PC-9 (cell line): ENCODE data around the gene DNAJC5. TPM values are rescaled to one million over a fixed set of nuclear protein-coding genes. Genes with fewer than 3 reads are reported as not detected.

Source experiments
- BruUV-seq: library from RNA; stranded (reverse); fragments of 400-500 nt; replicated peaks from 2 replicates; lab custom pipeline; 2021; lab: Mats Ljungman, UMichigan
- CTCF ChIA-PET: fragments of 300-600 bp; sonication (Branson Sonifier 250); formaldehyde crosslinking; loops from one replicate; lab custom pipeline; 2022; ENCODE audit warnings: antibody characterized with exemption; lab: Charles Lee
- POLR2A ChIA-PET: fragments of 300-600 bp; sonication (Branson Sonifier 250); formaldehyde crosslinking; loops from one replicate; lab custom pipeline; 2022; ENCODE audit warnings: antibody characterized with exemption; ENCODE audit not compliant: unreplicated experiment; lab: Charles Lee
- DNase-seq, 2 experiments: peaks; one replicate each; pipeline versions ENCODE4 v3.0.0 to v3.0.0-alpha.2; 2015 to 2022; ENCODE audit warnings: mixed read lengths in 1 of 2
- H2AFZ ChIP-seq: fragments of 200-600 bp; sonication (generic); 2 replicates; pipeline ENCODE4 v1.8.1; 2017; ENCODE audit warnings: antibody characterized with exemption
- H3F3A ChIP-seq: fragments of 200-600 bp; sonication (generic); 2 replicates; pipeline ENCODE4 v1.8.1; 2017; ENCODE audit warnings: antibody characterized with exemption, mild to moderate bottlenecking, low read depth; ENCODE audit not compliant: insufficient read depth
- H3K27ac ChIP-seq: fragments of 200-600 bp; sonication (generic); 2 replicates; pipeline ENCODE4 v1.6.1; 2016; ENCODE audit warnings: mixed run types
- H3K27me3 ChIP-seq: fragments of 200-600 bp; sonication (generic); 2 replicates; pipeline ENCODE4 v1.6.1; 2016; ENCODE audit warnings: low read depth, mixed run types; ENCODE audit not compliant: insufficient read depth
- H3K36me3 ChIP-seq: fragments of 200-600 bp; sonication (generic); 2 replicates; pipeline ENCODE4 v1.6.1; 2016; ENCODE audit warnings: low read depth, mixed run types
- H3K4me1 ChIP-seq: fragments of 200-600 bp; sonication (generic); replicated peaks from 2 replicates; pipeline ENCODE4 v1.6.1; 2016; ENCODE audit warnings: mixed run types; ENCODE audit not compliant: insufficient read depth
- H3K4me2 ChIP-seq: fragments of 200-600 bp; sonication (generic); 2 replicates; pipeline ENCODE4 v1.6.1; 2017; ENCODE audit warnings: mixed run types
- H3K4me3 ChIP-seq: fragments of 200-600 bp; sonication (generic); 2 replicates; pipeline ENCODE4 v1.6.1; 2016; ENCODE audit warnings: mixed run types
- H3K79me2 ChIP-seq: fragments of 200-600 bp; sonication (generic); 2 replicates; pipeline ENCODE4 v1.6.1; 2017; ENCODE audit warnings: low read depth, mixed run types
- H3K9me2 ChIP-seq: fragments of 200-600 bp; sonication (generic); 2 replicates; pipeline ENCODE4 v1.8.1; 2017; ENCODE audit warnings: mild to moderate bottlenecking; ENCODE audit not compliant: insufficient read depth
- H3K9me3 ChIP-seq: fragments of 200-600 bp; sonication (generic); 2 replicates; pipeline ENCODE4 v1.8.1; 2016; ENCODE audit warnings: low read depth; ENCODE audit not compliant: insufficient read depth
- H4K20me1 ChIP-seq: fragments of 200-600 bp; sonication (generic); 2 replicates; pipeline ENCODE4 v1.8.1; 2017; ENCODE audit not compliant: insufficient read depth
- CTCF ChIP-seq: fragments of 200-600 bp; sonication (generic); conservative IDR thresholded peaks from 2 replicates; pipeline ENCODE4 v1.6.1; 2017; ENCODE audit warnings: mixed run types, antibody characterized with exemption, mild to moderate bottlenecking, moderate library complexity
- EZH2 ChIP-seq: fragments of 200-600 bp; sonication (generic); IDR thresholded peaks from 2 replicates; pipeline ENCODE4 v1.8.0; 2017; ENCODE audit warnings: antibody characterized with exemption, low read depth
- intact Hi-C: fragments of 100-400 bp; cut with micrococcal nuclease; formaldehyde crosslinking; loops from one replicate; pipeline ENCODE4 v1.10.0; 2022; ENCODE audit not compliant: unreplicated experiment
- total RNA-seq: library from RNA; stranded (reverse); gene quantifications from 2 replicates; pipeline ENCODE4 v1.2.3, GENCODE V29; 2021

The DNAJC5 gene
- total RNA-seq, 1 experiment from 2014 or later: 48.1 TPM

- no peak for TF ChIP-seq EZH2
- TF ChIP-seq CTCF: no peak
- H4K20me1 ChIP-seq: peaks cover 20% of the 10 kb centered on the region
- peaks cover 53% of the 10 kb centered on the region for H3K79me2 ChIP-seq
- no peaks in the 10 kb centered on the region for H3K9me3 ChIP-seq
- H3K4me2 ChIP-seq: peak overlapping the region; percentile 91
- H3K27me3 ChIP-seq: no peaks in the 10 kb centered on the region
- H2AFZ ChIP-seq: peak overlapping the region; percentile 83; the same call in 1 of the 2 replicates
- peak overlapping the region; percentile 77 for H3K4me3 ChIP-seq
- H3K36me3 ChIP-seq: peaks cover 4% of the 10 kb centered on the region
- peaks cover 28% of the 10 kb centered on the region for H3K4me1 ChIP-seq
- intact Hi-C loops: loop anchor here (10.0 kb wide), 1 partner anchor 202 kb away; the partner anchor contains the start of gene TCEA2
- H3F3A ChIP-seq: peaks cover 54% of the 10 kb centered on the region
- ChIA-PET POLR2A (no interaction called here), CTCF (interaction anchor here (0.6 to 0.9 kb wide), 5 partner anchors 53 to 326 kb away, joined by 3 to 6 read pairs (median 4); partner anchors contain the start of gene PTK6)
- no peaks in the 10 kb centered on the region for H3K9me2 ChIP-seq
- DNase-seq: no peak
- no TSS peak for BruUV-seq
- peak overlapping the region; percentile 88 for H3K27ac ChIP-seq
Measured at GRCh38 chr20:63863021-63863797, 31.7 kb upstream of the DNAJC5 start.

- CTCF ChIA-PET: interaction anchor here (0.6 to 0.9 kb wide), 6 partner anchors 54 to 563 kb away, joined by 3 to 6 read pairs (median 4); partner anchors contain the start of gene PTK6
- peaks cover 61% of the 10 kb centered on the region for H3K79me2 ChIP-seq
- TF ChIP-seq EZH2 (no peak), CTCF (peak; percentile 64)
- no peaks in the 10 kb centered on the region for H3K9me2 ChIP-seq
- H3K36me3 ChIP-seq: peaks cover 11% of the 10 kb centered on the region
- POLR2A ChIA-PET: interaction anchor here (0.6 kb wide), 1 partner anchor 95 kb away, joined by 3 read pairs; no protein-coding TSS in a partner anchor
- intact Hi-C loops: loop anchor here (1.0 to 10.0 kb wide), 4 partner anchors 78 to 326 kb away; partner anchors contain the start of genes ARFRP1 and TCEA2
- peak; percentile 87 to 93 for DNase-seq
- H3K4me3 ChIP-seq: peak overlapping the region; percentile 77
- H3K4me2 ChIP-seq: peak overlapping the region; percentile 91
- no peaks in the 10 kb centered on the region for H3K9me3 ChIP-seq
- peak overlapping the region; percentile 83 for H2AFZ ChIP-seq
- no peaks in the 10 kb centered on the region for H3K27me3 ChIP-seq
- H4K20me1 ChIP-seq: peaks cover 26% of the 10 kb centered on the region
- peaks cover 28% of the 10 kb centered on the region for H3K4me1 ChIP-seq
- H3K27ac ChIP-seq: peak overlapping the region; percentile 88
- BruUV-seq: TSS peak; percentile 67
- peaks cover 54% of the 10 kb centered on the region for H3F3A ChIP-seq
Measured at GRCh38 chr20:63863798-63864544, 31.0 kb upstream of the DNAJC5 start.

- DNase-seq: no peak
- intact Hi-C loops: loop anchor here (1.0 to 10.0 kb wide), 4 partner anchors 78 to 326 kb away; partner anchors contain the start of genes ARFRP1 and TCEA2
- H3K36me3 ChIP-seq: peaks cover 17% of the 10 kb centered on the region
- peak overlapping the region; percentile 91 for H3K4me2 ChIP-seq
- POLR2A ChIA-PET: interaction anchor here (0.6 to 1.2 kb wide), 8 partner anchors 32 to 1040 kb away, joined by 3 to 19 read pairs (median 6); partner anchors contain the start of genes ARFRP1, PTK6, RTEL1 and ZGPAT
- CTCF ChIA-PET: interaction anchor here (0.6 to 1.1 kb wide), 4 partner anchors 86 to 564 kb away, joined by 3 to 5 read pairs (median 4); partner anchors contain the start of gene PTK6
- H3K27me3 ChIP-seq: no peaks in the 10 kb centered on the region
- H3K4me1 ChIP-seq: peaks cover 28% of the 10 kb centered on the region
- H2AFZ ChIP-seq: peak overlapping the region; percentile 83
- H3F3A ChIP-seq: peaks cover 55% of the 10 kb centered on the region
- peak overlapping the region; percentile 88 for H3K27ac ChIP-seq
- H3K4me3 ChIP-seq: peak overlapping the region; percentile 77
- H3K9me3 ChIP-seq: no peaks in the 10 kb centered on the region
- BruUV-seq: no TSS peak
- no peaks in the 10 kb centered on the region for H3K9me2 ChIP-seq
- H3K79me2 ChIP-seq: peaks cover 67% of the 10 kb centered on the region
- no peak; the same call in 1 of the 2 replicates for TF ChIP-seq CTCF
- no peak for TF ChIP-seq EZH2
- H4K20me1 ChIP-seq: peaks cover 32% of the 10 kb centered on the region
Measured at GRCh38 chr20:63864545-63864977, 30.4 kb upstream of the DNAJC5 start.
